Measurements from ENCODE around the gene KMT2C.

Gene KMT2C

DNA sequence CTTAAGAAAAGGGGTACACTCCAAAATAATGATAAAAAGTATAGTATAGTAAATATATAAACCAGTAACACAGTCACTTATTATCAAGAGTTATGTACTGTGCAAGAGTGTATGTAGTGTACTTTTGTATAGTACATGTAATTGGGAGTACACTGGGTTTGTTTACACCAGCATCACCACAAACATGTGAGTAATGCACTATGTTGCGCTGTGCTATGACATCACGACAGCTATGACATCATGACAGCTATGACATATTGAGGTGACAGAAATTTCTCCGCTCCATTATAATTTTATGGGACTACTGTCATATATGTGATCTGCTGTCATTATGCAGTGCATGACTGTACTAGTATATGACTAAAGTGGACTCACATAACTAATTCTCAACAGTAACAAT lies 84.6 kb downstream of the KMT2C start:
- FAIRE-seq, result no peak
- no peak for DNase-seq (ENCODE audit: insufficient read length, low spot score)
- TF ChIP-seq PAX5 (IDR thresholded peaks at IDR 0.05; ENCODE audit: insufficient read depth, low read length, severe bottlenecking), result no peak
- TF ChIP-seq POU2F2 (IDR thresholded peaks at IDR 0.05; ENCODE audit: low read depth, low read length), result no peak
- no peak for TF ChIP-seq SPI1 (IDR thresholded peaks at IDR 0.05; ENCODE audit: low read depth, low read length)
- no peak for TF ChIP-seq POLR2A (IDR thresholded peaks at IDR 0.05; ENCODE audit: low read depth, low read length)
- no peak for TF ChIP-seq TAF1 (IDR thresholded peaks at IDR 0.05; ENCODE audit: low read depth, low read length)
- no peak for TF ChIP-seq POLR2AphosphoS5 (IDR thresholded peaks at IDR 0.05; ENCODE audit: low read depth, low read length)

DNA sequence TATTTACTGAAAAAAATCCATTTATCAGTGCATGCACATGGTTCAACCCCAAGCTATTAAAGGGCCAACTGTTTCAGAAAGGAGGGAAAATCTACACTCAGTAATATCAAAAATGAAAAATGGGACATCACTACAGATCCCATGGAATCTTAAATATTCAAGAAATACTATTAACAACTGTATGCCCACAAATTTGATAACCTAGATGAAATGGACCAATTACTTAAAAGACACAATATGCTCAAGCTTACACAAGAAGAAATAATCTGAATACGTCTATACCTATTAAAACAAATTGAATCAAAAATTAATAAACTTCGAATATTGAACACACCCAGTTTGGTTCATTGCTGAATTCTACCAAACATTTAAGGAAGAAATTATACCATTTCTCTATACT lies 87.9 kb downstream of the KMT2C start:
- no peak for DNase-seq (ENCODE audit: insufficient read length, low spot score)
- TF ChIP-seq PAX5 (IDR thresholded peaks at IDR 0.05; ENCODE audit: insufficient read depth, low read length, severe bottlenecking), result no peak
- no peak for TF ChIP-seq POLR2A (IDR thresholded peaks at IDR 0.05; ENCODE audit: low read depth, low read length)
- TF ChIP-seq POU2F2 (IDR thresholded peaks at IDR 0.05; ENCODE audit: low read depth, low read length), result no peak
- TF ChIP-seq SPI1 (IDR thresholded peaks at IDR 0.05; ENCODE audit: low read depth, low read length), result no peak
- TF ChIP-seq TAF1 (IDR thresholded peaks at IDR 0.05; ENCODE audit: low read depth, low read length), result no peak
- TF ChIP-seq POLR2AphosphoS5 (IDR thresholded peaks at IDR 0.05; ENCODE audit: low read depth, low read length), result no peak
- FAIRE-seq, result no peak

DNA sequence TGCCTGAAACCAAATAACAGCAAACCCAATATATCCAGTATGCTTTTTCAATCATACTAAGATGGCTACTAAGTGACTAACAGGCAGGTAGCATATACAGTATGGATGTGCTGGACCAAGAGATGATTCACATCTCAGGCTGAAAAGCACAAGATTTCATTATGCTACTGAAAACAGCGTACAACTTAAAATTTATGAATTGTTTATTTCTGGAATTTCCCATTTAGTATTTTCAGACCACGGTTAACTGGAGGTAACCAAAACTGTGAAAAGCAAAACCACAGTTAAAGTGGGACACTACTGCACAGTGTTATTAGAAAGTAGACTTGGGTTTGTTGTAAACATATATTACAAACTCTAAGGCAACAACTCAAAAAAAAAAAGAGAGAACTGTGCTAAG lies 91.5 kb downstream of the KMT2C start:
- no peak for TF ChIP-seq PAX5 (IDR thresholded peaks at IDR 0.05; ENCODE audit: insufficient read depth, low read length, severe bottlenecking)
- TF ChIP-seq POLR2AphosphoS5 (IDR thresholded peaks at IDR 0.05; ENCODE audit: low read depth, low read length), result no peak
- no peak for TF ChIP-seq POLR2A (IDR thresholded peaks at IDR 0.05; ENCODE audit: low read depth, low read length)
- no peak for TF ChIP-seq TAF1 (IDR thresholded peaks at IDR 0.05; ENCODE audit: low read depth, low read length)
- no peak for TF ChIP-seq POU2F2 (IDR thresholded peaks at IDR 0.05; ENCODE audit: low read depth, low read length)
- FAIRE-seq (peak; percentile 76), DNase-seq (ENCODE audit: insufficient read length, low spot score) (no peak)

DNA sequence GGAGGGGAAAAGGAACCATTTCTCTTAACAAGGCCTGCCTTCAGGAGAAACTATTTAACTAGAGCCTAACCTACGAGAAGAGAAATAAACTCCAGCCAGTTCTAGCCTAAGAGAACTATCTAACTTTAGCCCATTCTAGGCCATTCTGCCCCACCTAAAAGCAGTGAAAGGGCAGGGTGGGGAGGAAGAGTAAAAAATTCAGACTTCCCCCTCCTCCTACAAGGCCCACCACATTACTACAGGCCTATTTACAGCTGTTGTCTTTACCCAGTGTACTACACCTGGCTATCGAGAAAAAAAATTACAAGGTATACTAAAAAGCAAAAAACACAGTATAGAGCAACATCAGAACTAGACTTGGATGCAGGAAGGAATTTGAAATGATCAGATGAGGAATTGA lies 93.0 kb downstream of the KMT2C start:
- DNase-seq (ENCODE audit: insufficient read length, low spot score), result no peak
- peak; percentile 64 for FAIRE-seq
- no peak for TF ChIP-seq PAX5 (IDR thresholded peaks at IDR 0.05; ENCODE audit: insufficient read depth, low read length, severe bottlenecking)
- TF ChIP-seq SPI1 (IDR thresholded peaks at IDR 0.05; ENCODE audit: low read depth, low read length), result peak; percentile 39; the same call in 1 of the 2 replicates

DNA sequence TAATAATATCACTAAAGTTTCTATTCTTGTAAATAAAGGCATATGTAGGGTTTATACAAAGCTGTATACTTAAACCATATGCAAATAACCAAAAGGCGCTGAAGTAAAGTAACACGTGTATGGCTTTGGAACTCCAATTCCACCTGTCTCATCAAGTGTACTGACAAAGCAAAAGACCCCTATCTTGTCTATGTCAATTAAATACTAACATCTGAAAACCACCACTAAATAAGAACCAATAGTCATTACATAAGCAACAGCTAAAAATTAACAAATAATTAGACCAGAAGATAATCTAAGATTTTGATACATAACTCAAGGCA lies 93.9 kb downstream of the KMT2C start:
- TF ChIP-seq POU2F2 (IDR thresholded peaks at IDR 0.05; ENCODE audit: low read depth, low read length), result no peak
- TF ChIP-seq POLR2AphosphoS5 (IDR thresholded peaks at IDR 0.05; ENCODE audit: low read depth, low read length), result no peak
- TF ChIP-seq POLR2A (IDR thresholded peaks at IDR 0.05; ENCODE audit: low read depth, low read length), result no peak
- no peak for TF ChIP-seq PAX5 (IDR thresholded peaks at IDR 0.05; ENCODE audit: insufficient read depth, low read length, severe bottlenecking)
- no peak for TF ChIP-seq SPI1 (IDR thresholded peaks at IDR 0.05; ENCODE audit: low read depth, low read length)
- TF ChIP-seq TAF1 (IDR thresholded peaks at IDR 0.05; ENCODE audit: low read depth, low read length), result no peak
- FAIRE-seq (no peak), DNase-seq (ENCODE audit: insufficient read length, low spot score) (no peak)

- peak; percentile 70 for FAIRE-seq
- TF ChIP-seq PAX5 (IDR thresholded peaks at IDR 0.05; ENCODE audit: insufficient read depth, low read length, severe bottlenecking) (peak; percentile 97), TAF1 (IDR thresholded peaks at IDR 0.05; ENCODE audit: low read depth, low read length) (no peak)
- DNase-seq (ENCODE audit: insufficient read length, low spot score), result no peak
Measured at GRCh38 chr7:152341039-152341913, 94.5 kb downstream of the KMT2C start.

GRCh38 chr7:152340161-152340560 lies 95.6 kb downstream of the KMT2C start:
- DNase-seq (ENCODE audit: insufficient read length, low spot score), result no peak
- TF ChIP-seq POLR2A (IDR thresholded peaks at IDR 0.05; ENCODE audit: low read depth, low read length) (no peak), POLR2AphosphoS5 (IDR thresholded peaks at IDR 0.05; ENCODE audit: low read depth, low read length) (no peak), TAF1 (IDR thresholded peaks at IDR 0.05; ENCODE audit: low read depth, low read length) (no peak), SPI1 (IDR thresholded peaks at IDR 0.05; ENCODE audit: low read depth, low read length) (no peak), PAX5 (IDR thresholded peaks at IDR 0.05; ENCODE audit: insufficient read depth, low read length, severe bottlenecking) (no peak), POU2F2 (IDR thresholded peaks at IDR 0.05; ENCODE audit: low read depth, low read length) (no peak)
- no peak for FAIRE-seq

- FAIRE-seq (no peak), DNase-seq (ENCODE audit: insufficient read length, low spot score) (no peak)
- TF ChIP-seq POU2F2 (IDR thresholded peaks at IDR 0.05; ENCODE audit: low read depth, low read length), result no peak
- TF ChIP-seq POLR2AphosphoS5 (IDR thresholded peaks at IDR 0.05; ENCODE audit: low read depth, low read length), result no peak
- no peak for TF ChIP-seq SPI1 (IDR thresholded peaks at IDR 0.05; ENCODE audit: low read depth, low read length)
- no peak for TF ChIP-seq PAX5 (IDR thresholded peaks at IDR 0.05; ENCODE audit: insufficient read depth, low read length, severe bottlenecking)
- TF ChIP-seq POLR2A (IDR thresholded peaks at IDR 0.05; ENCODE audit: low read depth, low read length), result no peak
Measured at GRCh38 chr7:152338561-152338960, 97.2 kb downstream of the KMT2C start.

DNA sequence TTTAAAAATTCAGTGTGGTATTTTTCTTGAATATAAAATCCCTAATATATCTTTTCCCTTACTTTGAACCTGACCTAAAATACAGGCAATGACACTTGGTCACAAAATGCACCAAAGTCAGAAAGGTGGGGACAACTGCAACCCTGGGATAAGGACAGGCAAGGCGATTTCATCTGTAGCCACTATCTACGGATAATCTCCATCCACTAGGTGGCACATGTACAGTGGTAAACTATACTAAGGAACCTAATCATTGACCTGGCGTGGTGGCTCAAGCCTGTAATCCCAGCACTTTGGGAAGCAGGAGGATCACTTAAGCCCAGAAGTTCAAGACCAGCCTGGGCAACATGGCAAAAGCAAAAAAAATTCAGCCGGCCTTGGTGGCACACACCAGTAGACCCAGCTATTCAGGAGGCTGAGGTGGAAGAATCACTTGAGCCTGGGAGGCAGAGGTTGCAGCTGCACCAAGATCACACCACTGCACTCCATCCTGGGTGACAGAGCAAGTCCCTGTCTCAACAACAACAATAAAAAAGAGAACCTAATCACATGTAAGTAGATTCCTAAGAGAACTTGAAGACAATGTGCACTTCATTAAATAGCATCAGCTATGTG lies 98.9 kb downstream of the KMT2C start:
- FAIRE-seq, result peak; percentile 93
- no peak for DNase-seq (ENCODE audit: insufficient read length, low spot score)
- TF ChIP-seq SPI1 (IDR thresholded peaks at IDR 0.05; ENCODE audit: low read depth, low read length) (no peak), POU2F2 (IDR thresholded peaks at IDR 0.05; ENCODE audit: low read depth, low read length) (no peak), TAF1 (IDR thresholded peaks at IDR 0.05; ENCODE audit: low read depth, low read length) (no peak), POLR2AphosphoS5 (IDR thresholded peaks at IDR 0.05; ENCODE audit: low read depth, low read length) (no peak), POLR2A (IDR thresholded peaks at IDR 0.05; ENCODE audit: low read depth, low read length) (no peak), PAX5 (IDR thresholded peaks at IDR 0.05; ENCODE audit: insufficient read depth, low read length, severe bottlenecking) (no peak)

Measured in GM12891 (cell line).